IPS-11a (cell line): ENCODE measurements around the gene WWC1.

Source experiments
- H3K4me3 ChIP-seq: one replicate; pipeline ENCODE4 v1.5.1; 2013; ENCODE audit warnings: low read depth, low read length, control low read depth

WWC1 gene

DNA sequence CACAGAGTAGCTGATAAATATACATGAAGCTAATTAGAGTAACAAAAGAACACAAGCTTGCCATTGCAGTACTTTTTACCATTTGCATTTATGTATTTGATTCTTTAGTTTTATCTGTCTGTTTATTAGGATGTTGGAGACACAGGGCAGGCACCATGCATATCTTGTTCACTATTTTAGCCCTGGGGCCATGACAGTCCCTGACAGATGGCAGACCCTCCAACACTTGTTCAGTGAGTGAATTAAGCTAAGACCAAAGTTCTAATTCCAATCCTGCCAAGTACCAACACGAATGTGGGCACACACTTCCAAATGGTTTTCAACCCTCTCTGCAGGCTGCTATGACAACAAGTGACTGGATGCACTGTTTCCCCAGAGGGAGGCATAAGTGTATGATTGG lies 182.9 kb downstream of the WWC1 start:
- H3K4me3 ChIP-seq, result no peak overlapping the region

DNA sequence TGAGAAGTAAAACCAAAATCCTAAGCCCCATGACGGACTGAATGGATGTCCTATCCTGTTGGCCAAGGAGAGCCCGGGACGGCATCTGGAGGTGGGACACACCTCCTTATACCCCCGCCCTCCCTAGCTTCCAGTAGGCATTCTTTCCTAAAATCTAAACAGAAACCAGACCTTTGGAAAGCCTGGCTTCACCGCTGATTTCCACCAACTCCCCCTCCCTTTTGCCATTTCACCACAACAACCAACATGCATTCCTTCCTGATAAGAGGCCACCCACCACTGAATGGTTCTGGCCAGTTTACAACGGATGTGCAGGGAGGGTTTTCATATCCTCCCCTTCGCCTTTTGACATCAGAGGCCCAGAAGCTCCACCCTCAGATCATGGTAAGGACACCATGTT lies 185.6 kb downstream of the WWC1 start:
- H3K4me3 ChIP-seq, result no peak overlapping the region

DNA sequence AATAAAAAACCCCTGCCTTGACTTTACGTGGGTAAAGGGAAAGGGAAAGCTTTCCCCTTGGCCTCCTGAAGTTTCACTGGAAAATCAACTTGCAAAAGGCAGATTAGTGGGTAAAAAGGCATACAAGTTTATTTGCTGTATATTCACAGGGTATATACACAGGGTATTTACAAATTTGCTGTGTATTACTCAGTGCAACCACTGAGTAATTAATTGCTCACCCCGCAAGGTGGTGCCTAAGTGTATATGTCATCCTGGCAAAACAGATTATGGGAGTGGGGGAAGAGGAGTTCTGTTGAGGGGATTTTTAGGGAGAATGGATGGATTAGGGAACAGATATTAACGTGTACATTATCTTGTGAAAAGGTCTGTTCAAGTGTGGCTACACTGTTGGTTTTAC lies 187.7 kb downstream of the WWC1 start:
- no peak overlapping the region for H3K4me3 ChIP-seq

DNA sequence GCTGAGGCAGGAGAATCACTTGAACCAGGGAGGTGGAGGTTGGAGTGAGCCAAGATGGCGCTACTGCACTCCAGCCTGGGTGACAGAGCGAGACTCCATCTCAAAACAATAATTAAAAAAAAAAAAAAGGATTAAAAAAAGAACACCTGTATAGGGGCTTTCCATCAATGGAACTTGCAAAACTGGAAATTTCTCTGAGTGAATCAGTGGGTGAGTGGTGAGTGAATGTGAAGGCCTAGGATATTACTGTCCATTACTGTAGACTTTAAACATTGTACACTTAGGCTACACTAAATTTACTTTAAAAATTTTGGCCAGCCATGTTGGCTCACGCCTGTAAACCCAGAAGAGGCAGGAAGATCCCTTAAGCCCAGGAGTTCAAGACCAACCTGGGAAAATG lies 189.2 kb downstream of the WWC1 start:
- H3K4me3 ChIP-seq, result no peak overlapping the region

DNA sequence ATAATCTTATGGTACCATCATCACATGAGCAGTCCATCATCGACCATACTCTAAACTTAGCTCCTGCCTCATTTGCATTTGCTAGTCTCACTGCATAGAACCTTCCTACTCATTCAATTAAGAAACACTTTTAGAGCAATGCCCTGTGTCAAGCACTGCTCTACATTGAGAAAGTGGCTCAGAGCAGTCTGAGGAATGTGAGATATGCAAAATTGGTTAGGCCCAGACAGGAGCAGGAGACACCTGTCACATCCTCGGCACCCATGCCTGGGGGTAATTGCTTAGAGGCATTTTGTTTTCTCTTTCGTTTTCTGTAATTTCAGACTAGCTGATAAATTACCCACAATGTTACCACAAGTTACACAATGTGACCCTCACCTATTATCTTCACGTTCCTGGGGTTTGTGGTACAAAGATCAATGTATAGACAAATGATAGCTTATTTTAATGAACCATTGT lies 189.9 kb downstream of the WWC1 start:
- no peak overlapping the region for H3K4me3 ChIP-seq

DNA sequence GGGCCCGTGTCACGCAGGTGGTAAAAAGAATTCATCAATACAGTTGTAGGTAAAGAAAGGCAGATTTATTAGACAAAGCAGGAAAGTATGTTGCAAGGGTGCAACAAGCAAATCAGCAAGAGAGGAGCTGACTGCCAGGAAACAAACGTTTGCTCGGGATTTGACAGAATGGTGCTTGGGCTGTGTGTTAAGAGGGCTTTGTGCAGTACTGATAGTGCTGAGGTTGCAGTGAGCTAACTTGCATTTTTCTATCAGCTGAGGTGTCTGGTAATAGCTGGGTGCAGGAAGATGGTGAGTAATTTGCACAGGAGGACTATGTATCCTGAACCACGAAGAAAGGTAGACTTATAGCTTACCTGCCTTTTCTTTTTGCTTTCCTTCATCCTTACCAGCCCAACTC lies 190.9 kb downstream of the WWC1 start:
- no peak overlapping the region for H3K4me3 ChIP-seq

DNA sequence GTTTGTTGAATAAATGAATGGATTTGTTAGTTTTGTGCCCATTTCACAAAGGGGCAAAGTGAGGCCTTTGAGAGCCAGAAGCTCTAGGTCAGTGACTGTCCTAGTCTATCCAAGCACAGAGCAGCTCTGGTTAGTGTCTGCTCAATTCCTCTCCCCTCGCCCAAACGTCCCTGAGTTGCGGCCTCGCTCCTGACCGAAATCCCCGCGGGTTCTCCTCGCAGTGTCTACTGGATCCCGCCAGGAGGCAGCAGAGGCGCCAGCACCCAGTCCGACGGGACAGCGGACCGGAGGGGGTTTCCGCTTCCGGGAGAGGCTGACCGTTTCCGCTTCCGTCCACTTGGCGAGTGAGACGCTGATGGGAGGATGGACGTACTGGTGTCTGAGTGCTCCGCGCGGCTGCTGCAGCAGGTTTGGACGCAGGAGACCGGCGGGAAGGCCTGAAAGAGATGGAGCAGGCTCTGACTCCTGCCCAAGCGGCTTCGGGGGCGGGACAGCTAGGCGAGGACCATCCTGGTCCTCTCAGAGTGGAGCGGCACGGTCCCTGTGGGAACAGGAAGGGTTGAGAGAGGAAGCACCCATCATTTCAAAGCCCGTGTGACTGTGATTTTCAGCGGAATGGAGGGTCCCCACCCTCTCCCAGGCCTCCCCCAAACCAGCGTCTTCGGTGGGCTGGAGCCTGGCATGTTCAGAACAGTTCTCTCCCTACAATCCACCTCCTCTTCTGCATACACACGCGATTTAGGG lies 194.9 kb downstream of the WWC1 start, which contains the start of gene RARS1:
Gene RARS1, plus strand, starts transcription at position 336 of the 744 bp plus-strand sequence. Its CDS starts 28 bp downstream, at position 364.
- peak within 1 kb of the TSS; percentile 100 for H3K4me3 ChIP-seq

DNA sequence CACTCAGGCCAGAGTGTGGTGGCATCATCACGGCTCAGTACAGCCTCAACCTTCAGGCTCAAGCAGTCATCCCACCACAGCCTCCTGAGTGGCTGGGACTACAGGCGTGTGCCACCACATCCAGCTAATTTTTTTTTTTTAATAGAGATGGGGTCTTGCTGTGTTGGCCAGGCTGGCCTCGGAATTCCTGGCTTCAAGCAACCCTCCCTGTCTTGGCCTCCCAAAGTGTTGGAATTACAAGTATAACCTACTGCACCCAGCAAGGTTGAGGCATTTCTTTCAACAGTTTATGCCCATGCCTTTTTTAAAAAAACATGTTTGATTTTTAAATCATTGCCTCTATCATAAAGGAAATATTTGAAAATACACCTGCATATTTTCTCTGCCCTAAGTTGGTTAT lies 197.6 kb downstream of the WWC1 start:
- H3K4me3 ChIP-seq, result no peak overlapping the region

DNA sequence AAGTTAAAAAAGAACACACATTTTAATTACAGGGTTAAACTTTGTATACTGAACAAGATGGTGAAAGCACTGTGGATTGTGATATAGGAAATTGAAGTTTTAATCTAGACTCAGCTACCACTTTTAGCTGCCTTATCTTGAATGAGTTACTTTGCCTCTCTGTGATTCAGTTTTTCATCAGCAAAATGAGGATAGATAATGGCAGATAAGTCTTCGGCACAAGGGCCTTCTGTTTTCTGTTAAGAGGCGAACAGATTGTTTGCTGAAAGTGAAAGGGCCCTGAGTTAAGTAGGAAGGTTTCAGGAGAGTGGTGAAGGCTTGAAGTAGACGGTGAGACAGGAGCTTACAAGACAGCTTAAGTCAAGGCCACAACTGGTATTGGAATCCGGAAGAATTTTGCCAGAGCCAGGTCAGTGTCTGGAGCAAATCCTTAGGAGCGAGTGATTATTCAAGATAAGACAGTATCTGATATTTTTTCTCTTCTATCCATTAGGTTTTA lies 202.7 kb downstream of the WWC1 start:
- no peak overlapping the region for H3K4me3 ChIP-seq

DNA sequence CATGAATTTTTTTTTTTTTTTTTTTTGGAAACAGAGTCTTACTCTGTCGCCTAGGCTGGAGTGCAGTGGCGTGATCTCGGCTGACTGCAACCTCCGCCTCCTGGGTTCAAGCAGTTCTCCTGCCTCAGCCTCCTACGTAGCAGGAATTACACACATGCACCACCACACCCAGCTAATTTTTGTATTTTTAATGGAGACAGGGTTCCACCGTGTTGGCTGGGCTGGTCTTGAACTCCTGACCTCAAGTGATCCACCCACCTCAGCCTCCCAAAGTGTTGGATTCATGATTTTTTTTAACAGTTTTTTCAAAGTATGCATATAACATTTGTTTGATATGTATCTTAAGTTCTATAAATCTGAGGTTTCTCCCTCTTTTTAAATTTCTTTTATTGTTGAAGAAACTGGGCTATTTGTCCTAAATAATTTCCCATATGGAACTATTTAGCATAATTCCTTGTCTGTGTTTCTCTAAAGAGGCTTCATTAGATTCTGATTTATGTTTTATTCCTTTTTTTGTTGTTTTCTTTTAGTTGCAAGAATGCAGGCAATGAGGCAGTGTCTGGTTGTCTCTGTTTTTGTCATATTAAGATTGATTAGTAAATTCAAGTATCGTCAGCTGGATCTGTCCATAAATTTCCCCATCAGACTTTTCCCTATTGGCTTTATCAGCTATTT lies 211.3 kb downstream of the WWC1 start:
- no peak overlapping the region for H3K4me3 ChIP-seq

DNA sequence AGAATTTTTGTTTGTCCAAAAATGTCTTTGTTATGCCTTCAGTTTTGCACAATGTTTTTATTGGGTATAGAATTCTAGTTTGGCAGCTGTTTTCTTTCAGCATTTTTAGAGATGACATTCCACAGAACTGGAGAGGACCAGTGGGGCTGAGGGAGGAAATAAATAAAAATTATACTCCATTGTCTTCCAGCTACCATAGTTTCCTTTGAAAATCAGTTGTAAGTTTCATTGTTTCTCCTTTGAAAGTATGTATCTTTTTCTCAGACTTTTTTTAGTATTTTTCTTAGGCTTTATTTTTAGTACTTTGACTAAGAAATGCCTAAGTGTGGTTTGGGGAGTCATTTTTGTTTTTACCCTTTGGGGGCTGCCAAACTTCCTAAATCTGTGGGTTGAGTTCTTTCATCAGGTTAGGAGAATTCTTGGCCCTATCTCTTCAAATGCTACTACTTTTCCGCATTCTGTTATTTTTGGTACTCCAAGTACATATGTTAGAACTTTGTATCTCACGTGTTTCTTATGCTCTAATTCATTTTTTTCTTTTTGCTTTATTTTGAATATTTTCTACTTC lies 222.5 kb downstream of the WWC1 start:
- no peak overlapping the region for H3K4me3 ChIP-seq
